ENCODE results near the gene ANKHD1. TPM values are rescaled to one million over a fixed set of nuclear protein-coding genes. Genes with fewer than 3 reads are reported as not detected.

The ANKHD1 gene
- polyA plus RNA-seq, 3 donors = 112 to 139 (median 120) TPM

DNA sequence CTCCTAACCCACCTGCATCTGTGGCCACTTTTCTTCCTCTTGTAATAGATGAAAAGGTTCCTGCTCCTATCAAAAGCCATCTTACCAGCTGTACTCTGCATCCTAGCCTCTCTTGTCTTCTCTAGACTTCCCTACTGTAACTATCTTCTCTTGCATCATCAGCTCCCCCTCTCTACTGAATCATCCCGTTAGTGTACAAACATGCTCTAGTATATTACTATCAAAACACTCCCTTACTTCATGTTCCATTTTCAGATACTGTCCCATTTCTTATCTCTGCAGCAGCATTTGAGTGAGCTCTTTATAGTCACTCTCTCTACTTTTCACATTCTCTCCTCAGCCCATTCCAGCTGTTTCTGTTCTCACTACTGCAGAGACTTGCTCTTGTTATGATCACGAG, 152.8 kb downstream of the ANKHD1 start:
- DNase-seq (ENCODE audit: extremely low read depth in 1 of 11, low read depth in 9 of 11, low spot score in 4 of 11) = no peak

DNA sequence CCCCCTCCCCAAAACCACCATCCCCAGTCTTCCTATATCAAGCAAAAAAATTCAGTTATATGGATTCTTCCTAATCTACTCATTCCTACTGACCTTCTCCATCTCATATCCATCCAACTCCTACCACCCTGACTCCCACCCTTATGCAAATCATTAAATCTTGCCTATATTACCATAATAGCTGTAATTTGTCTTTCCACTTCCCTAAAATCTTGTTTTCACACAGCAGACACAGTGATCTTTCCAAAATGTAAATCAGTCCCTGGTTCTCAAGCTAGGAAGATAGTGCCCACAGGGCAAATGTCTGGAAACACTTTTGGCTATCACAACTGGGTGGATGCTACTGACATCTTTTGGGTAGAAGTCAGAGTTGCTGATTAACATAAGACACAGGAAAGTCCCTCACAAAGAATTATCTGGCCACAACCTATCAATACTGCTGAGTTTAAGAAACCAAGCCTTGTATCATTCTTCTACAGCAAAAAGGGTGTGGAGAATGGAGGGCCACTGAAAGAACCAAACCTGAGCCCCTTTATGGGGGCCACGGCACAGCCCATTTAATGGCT, 154.2 kb downstream of the ANKHD1 start:
- DNase-seq (ENCODE audit: extremely low read depth in 1 of 11, low read depth in 9 of 11, low spot score in 4 of 11) = no peak

DNA sequence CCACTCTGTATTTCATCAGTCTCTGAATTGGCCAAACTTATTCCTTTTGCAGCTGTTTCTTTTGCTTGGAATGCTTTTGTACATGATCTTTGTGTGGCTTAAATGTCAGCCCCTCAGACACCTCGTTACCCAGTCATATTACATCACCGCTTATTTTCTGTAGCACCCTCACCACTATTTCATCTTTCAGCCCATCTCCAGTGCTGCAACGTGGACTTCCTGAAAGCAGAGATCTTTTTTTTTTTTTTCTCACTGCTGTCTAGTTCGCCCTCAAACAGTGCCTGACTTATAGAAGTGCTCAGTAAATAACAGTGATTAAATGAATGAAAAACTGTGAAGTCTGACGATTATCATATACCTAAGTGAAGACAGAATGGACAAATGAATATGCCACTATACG, 154.8 kb downstream of the ANKHD1 start:
- no peak for DNase-seq (ENCODE audit: extremely low read depth in 1 of 11, low read depth in 9 of 11, low spot score in 4 of 11)

DNA sequence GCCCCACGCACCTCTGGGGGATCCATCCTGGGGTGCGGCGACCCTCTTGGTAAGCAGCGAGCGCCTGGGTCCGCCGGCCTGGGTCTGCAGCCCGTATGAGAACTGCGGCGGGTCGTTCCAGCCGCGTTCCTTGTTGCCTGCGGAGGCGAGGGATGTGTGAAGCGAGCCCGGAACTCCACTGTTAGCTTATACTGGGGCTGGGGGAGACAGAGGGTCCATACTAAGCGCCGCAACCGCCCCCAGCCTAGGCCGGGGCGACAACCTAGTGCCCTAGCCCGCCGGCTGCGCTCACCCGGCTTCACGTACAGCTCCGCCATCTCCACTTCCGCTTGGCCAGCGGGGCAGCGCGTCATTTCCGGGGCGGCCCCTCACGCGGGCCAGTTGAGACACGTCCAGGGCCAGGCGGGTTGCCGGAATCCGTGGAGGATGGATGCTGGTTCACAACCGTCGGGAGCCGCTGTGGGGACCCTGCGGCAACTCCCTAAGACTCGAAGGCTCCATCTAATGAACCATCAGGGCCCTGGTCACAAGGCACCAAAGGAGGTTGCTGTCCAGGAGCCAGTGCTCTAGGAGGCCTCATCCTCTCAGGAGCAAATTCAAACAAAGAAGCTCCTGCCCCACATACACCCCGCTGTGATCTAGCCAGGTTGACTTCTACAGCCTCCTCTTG, 155.6 kb downstream of the ANKHD1 start, which contains the start of gene SRA1:
Gene SRA1 (minus strand): TSS at position 338 of the 670 bp plus-strand sequence. CDS start 21 bp downstream, at position 317.
- peak; percentile 69 to 88 (median 87) for DNase-seq (ENCODE audit: extremely low read depth in 1 of 11, low read depth in 9 of 11, low spot score in 4 of 11)

DNA sequence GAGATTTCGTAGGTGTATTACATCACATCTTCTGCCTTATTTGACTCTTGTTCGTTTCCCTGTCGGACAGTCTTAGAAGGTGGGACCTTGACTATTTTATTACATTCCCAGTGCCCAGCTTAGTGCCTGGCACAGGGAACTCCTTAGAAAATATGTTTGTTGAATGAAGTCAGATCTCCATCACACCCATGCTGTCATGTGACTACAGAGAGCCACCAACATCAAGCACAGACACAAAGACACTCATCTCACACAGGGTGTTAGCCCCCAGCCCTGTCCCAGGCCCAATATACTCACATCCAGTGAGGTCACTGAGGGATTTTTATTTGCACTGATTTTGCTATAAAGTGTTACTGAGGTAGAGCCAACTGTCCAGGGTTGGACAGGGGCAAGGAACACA, 156.3 kb downstream of the ANKHD1 start:
- no peak for DNase-seq (ENCODE audit: extremely low read depth in 1 of 11, low read depth in 9 of 11, low spot score in 4 of 11)

DNA sequence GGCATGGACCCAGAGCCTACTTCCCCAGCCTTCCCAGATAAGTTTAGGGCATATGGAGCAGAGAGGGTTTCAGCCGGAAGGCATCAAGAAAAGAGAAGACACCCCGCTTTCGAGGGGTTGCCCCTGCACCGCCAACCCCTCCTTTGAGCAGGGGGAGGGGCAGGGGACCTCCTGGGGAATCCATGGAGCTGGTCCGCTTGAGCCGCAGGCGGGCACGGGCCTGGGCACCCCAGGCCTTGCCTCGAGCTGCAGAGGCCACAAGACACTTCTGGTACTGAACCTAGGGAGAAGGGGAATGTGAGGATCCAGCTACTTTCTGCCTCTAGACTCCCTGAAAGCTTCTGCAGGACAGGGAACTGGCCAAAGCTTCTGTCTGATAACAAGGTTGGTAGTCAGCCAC, 156.9 kb downstream of the ANKHD1 start:
- DNase-seq (ENCODE audit: extremely low read depth in 1 of 11, low read depth in 9 of 11, low spot score in 4 of 11) = no peak

DNA sequence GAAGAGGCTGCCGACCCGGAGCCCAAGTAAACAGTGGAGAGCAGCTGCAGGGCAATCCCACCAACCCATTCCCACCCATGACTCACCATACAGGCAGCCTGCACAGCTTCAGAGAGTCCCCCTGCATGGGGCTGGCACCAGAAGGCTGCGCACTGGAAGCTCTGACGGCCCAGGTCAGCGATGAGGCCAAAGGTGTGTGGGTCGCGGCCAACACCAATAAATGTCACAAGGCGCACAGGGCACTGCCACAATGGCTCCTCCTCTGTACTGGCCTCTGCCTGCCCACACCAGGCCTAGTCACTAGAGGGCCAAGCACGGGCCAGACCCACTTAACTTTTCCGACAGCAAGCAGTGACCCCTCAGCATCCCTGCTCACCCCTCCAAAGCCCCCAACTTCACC, 158.6 kb downstream of the ANKHD1 start:
- DNase-seq (ENCODE audit: extremely low read depth in 1 of 11, low read depth in 9 of 11, low spot score in 4 of 11) = no peak

DNA sequence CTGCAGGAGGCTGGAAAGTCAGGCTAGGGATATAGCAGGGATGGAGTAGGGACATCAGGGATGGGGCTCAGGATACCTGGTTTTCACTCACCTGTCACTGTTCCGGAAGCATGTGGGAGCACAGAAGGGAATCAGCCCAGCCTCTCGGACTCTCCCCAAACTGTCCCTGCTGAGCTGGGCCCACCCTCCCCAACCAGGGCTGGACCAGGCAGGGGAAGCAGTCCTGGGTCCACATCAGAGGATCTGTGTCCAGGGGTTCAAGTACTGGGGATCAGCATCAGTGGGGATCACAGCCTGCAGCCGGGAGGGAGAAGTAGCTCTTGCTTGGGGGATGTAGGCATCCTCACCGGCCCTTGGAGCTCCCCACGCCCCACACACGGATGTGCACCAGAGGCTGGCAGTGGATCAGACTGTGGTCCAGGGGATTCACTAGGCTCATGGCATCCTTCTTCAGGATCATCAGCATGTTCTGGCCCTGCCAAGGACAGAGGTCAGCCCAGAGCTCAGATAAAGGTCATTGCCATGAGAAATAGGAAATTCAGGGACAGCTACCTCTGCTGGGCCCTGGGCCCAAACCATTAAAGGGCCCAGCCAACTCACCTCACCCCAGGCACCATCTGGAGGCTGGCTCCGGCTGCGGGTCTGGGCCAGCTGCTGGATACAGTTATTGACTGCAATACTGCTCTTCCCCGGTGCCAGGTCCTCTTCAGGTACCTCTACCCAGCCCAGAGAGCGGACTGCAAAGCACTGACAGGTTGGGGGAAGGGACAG, 160.3 kb downstream of the ANKHD1 start:
- DNase-seq (ENCODE audit: extremely low read depth in 1 of 11, low read depth in 9 of 11, low spot score in 4 of 11) = no peak

DNA sequence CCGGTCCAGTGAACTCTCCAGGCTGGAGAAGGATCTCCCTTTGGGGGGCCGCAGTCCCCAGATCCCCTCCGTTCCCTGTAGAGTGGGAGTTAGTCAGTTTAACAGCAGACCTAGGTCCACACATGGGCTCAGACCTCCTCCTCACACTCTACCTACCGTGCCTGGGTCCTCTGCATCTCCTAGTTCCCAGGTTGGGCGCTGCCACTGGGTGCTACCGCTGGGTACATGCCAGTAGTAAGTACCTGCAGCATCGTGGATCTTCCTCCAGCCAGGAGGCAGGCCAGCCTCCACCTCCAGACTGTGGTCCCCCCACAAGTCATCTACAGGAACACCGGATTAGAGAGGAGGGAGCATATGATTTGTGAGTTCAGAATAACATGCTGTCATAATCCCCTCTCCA, 162.0 kb downstream of the ANKHD1 start:
- DNase-seq (ENCODE audit: extremely low read depth in 1 of 11, low read depth in 9 of 11, low spot score in 4 of 11) = no peak

DNA sequence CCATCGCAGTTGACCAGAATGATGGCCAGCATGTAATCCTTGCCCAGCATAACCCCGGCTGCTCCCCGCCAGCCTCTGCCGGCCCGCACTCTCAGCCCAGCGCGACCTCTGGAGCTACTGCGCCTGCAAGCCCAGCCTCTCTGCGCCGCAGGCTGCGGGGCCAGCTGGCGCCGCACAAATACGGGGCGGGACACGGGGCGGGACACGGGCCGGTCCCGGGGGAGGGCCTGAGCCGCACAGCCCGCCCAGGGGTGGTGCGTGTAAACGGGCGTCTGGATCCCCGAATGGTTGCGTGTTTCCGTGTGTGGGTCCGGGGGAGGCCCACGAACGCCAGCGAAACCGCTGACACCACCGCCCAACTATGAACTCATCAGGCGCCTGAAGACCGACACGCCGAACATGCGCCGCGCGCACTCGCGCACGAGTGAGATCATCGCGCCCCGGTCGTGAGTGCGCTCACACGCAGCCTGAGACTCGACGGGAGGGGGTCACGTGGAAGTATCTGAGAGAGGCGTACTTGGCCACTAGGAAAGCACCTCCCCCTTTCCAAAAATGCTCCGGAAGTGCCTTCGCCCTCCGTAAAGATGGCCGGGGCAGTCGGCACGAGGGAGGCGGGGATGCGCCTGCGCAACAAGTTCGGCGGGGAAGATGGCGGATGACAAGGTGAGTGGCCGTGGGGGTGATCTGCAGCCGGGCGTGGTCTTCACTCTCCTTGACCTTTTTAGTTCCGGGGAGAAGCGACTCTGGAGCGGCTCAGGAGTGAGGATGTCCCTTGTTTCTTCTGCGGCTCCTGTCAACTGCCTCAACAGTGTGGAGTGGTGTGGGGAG, 162.8 kb downstream of the ANKHD1 start, which contains the start of the genes APBB3 and SLC35A4:
Gene APBB3 (minus strand): TSS at position 403 of the 828 bp plus-strand sequence. CDS start 353 bp downstream, at position 50.
Gene SLC35A4 (plus strand): TSS at position 633 of the 828 bp plus-strand sequence. CDS start 2,342 bp downstream, outside the sequence.
- peak; percentile 92 to 98 (median 95) for DNase-seq (ENCODE audit: extremely low read depth in 1 of 11, low read depth in 9 of 11, low spot score in 4 of 11)

DNA sequence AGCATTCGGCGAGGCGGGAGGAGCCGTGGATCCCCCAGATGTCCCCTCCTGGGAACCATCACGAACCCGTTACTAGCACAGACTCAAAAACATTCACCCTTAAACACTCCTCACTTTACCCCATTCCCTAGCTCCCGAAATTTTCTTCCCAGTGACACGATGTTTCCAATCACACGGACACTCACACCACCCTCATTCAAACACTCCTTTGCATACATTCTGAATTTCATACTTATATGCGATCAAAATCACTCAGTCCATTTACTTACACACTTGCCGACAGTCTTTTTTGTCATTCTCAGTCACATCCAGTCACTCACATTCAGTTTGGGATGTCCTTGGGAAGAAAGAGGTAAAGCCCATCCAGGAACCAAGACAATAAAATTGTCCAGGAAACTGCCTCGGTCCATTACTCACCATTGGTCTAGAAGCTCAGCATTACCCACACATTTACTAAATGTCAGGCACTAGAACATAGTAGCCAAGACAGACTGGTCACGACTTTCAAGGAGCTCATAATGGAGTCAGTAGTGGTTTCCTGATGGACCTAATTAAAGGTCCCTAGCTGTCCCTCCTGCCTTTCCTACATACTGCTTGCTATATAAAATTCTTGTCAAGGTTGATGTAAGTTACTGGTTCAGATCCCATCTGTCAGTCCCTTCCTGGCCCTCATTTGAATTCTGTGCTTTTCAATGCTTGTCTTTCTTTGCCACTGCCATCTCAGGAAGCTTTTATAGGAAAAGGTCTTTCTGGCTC, 163.6 kb downstream of the ANKHD1 start:
- DNase-seq (ENCODE audit: extremely low read depth in 1 of 11, low read depth in 9 of 11, low spot score in 4 of 11) = no peak

DNA sequence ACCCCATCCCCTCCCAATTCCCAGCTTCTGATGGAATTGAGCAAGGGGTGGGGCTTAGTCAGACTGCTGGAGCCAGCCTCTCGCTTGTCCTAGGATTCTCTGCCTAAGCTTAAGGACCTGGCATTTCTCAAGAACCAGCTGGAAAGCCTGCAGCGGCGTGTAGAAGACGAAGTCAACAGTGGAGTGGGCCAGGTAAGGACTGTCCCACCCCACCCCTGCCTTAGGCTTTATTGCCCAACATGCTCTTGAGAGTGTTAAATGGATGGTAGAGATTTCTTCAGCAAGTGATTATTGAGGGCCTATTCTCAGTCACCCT, 164.1 kb downstream of the ANKHD1 start:
- no peak for DNase-seq (ENCODE audit: extremely low read depth in 1 of 11, low read depth in 9 of 11, low spot score in 4 of 11)

DNA sequence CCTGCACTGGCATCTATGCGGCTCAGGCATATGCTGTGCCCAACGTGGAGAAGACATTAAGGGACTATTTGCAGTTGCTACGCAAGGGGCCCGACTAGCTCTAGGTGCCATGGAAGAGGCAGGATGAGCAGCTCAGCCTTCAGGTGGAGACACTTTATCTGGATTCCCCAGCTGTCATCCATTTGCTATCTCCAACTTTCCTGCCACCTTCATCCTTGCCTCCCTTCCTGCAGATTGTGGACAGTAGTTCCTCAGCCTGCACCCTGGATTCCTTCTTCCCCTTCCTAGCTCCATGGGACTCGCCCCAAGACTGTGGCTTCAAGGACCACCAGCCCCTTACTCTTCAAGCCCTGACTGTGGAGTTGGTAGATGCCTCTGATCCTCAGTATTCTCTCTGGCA, 165.0 kb downstream of the ANKHD1 start:
- no peak for DNase-seq (ENCODE audit: extremely low read depth in 1 of 11, low read depth in 9 of 11, low spot score in 4 of 11)

DNA sequence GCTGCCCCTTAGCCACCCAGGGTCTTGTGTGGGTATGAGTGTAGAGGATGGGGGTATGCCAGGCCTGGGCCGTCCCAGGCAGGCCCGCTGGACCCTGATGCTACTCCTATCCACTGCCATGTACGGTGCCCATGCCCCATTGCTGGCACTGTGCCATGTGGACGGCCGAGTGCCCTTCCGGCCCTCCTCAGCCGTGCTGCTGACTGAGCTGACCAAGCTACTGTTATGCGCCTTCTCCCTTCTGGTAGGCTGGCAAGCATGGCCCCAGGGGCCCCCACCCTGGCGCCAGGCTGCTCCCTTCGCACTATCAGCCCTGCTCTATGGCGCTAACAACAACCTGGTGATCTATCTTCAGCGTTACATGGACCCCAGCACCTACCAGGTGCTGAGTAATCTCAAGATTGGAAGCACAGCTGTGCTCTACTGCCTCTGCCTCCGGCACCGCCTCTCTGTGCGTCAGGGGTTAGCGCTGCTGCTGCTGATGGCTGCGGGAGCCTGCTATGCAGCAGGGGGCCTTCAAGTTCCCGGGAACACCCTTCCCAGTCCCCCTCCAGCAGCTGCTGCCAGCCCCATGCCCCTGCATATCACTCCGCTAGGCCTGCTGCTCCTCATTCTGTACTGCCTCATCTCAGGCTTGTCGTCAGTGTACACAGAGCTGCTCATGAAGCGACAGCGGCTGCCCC, 165.6 kb downstream of the ANKHD1 start:
- no peak for DNase-seq (ENCODE audit: extremely low read depth in 1 of 11, low read depth in 9 of 11, low spot score in 4 of 11)

DNA sequence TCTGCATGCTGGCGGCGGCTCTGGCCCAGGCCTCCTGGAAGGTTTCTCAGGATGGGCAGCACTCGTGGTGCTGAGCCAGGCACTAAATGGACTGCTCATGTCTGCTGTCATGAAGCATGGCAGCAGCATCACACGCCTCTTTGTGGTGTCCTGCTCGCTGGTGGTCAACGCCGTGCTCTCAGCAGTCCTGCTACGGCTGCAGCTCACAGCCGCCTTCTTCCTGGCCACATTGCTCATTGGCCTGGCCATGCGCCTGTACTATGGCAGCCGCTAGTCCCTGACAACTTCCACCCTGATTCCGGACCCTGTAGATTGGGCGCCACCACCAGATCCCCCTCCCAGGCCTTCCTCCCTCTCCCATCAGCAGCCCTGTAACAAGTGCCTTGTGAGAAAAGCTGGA, 166.2 kb downstream of the ANKHD1 start:
- no peak for DNase-seq (ENCODE audit: extremely low read depth in 1 of 11, low read depth in 9 of 11, low spot score in 4 of 11)

DNA sequence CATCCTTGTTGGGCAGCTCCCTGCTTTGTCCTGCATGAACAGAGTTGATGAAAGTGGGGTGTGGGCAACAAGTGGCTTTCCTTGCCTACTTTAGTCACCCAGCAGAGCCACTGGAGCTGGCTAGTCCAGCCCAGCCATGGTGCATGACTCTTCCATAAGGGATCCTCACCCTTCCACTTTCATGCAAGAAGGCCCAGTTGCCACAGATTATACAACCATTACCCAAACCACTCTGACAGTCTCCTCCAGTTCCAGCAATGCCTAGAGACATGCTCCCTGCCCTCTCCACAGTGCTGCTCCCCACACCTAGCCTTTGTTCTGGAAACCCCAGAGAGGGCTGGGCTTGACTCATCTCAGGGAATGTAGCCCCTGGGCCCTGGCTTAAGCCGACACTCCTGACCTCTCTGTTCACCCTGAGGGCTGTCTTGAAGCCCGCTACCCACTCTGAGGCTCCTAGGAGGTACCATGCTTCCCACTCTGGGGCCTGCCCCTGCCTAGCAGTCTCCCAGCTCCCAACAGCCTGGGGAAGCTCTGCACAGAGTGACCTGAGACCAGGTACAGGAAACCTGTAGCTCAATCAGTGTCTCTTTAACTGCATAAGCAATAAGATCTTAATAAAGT, 166.9 kb downstream of the ANKHD1 start:
- no peak for DNase-seq (ENCODE audit: extremely low read depth in 1 of 11, low read depth in 9 of 11, low spot score in 4 of 11)

DNA sequence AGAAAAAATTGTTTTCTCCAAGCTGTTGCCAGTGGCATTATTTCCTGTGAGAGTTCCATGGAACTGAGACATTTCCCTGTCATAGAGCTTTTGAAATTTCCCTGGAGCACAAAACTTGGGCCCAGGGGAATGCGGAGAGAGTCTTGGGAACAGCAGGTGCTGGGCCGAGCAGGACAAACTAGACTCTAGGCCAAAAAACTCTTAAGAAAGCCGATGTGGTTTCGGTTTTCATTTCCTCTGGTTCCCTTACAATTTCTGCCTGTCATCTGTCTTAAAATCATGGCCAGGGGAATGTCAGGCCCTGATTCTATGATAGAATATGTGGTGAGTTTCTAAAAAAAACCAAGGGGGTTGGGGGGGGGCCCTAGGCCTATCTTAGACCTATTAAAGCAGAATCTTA, 167.6 kb downstream of the ANKHD1 start:
- no peak for DNase-seq (ENCODE audit: extremely low read depth in 1 of 11, low read depth in 9 of 11, low spot score in 4 of 11)

DNA sequence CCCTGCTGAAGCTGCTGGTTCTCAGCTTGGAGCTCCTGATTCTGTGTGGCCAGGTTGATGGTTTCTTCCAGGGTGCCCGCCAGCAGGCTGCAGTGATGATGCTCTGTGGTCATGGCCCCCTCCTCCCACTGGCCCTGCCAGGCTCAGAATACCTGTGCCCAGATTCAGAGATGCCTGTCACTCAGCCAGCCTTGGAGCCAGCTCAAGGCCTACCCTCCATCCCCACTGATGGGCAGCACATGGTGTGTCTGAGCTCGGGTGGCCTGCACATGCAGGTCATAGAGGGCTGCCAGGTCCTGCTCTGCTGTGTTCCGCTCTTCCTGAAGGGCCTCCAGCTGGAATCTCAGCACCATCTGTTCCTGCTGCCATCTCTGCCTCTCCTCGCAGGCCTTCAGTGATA, 168.4 kb downstream of the ANKHD1 start:
- DNase-seq (ENCODE audit: extremely low read depth in 1 of 11, low read depth in 9 of 11, low spot score in 4 of 11) = no peak
